G401.6 (cell line): ENCODE data around the gene ANP32A.

Experiments used
- FAIRE-seq: peaks from 2 replicates; lab custom pipeline; 2012; peaks lifted over from hg19 to GRCh38; lab: Jason Lieb, UNC

The ANP32A gene

GRCh38 chr15:68743256-68743655, 77.4 kb downstream of the ANP32A start:
- FAIRE-seq: no peak

GRCh38 chr15:68739390-68740080, 81.2 kb downstream of the ANP32A start:
- no peak for FAIRE-seq

GRCh38 chr15:68735610-68736009, 85.1 kb downstream of the ANP32A start:
- no peak for FAIRE-seq

- FAIRE-seq: no peak
Observed at GRCh38 chr15:68734881-68735280, 85.8 kb downstream of the ANP32A start.

- no peak for FAIRE-seq
Observed at GRCh38 chr15:68734352-68734751, 86.3 kb downstream of the ANP32A start.

- no peak for FAIRE-seq
Observed at GRCh38 chr15:68733666-68734065, 87.0 kb downstream of the ANP32A start.

GRCh38 chr15:68732451-68732850, 88.2 kb downstream of the ANP32A start:
- FAIRE-seq: no peak

GRCh38 chr15:68730976-68731897, 89.5 kb downstream of the ANP32A start:
- FAIRE-seq: no peak

GRCh38 chr15:68730471-68730919, 90.2 kb downstream of the ANP32A start:
- no peak for FAIRE-seq

- no peak for FAIRE-seq
Observed at GRCh38 chr15:68729789-68730411, 90.8 kb downstream of the ANP32A start.
